Measurements from ENCODE around the gene QRICH2. TPM values are rescaled to one million over a fixed set of nuclear protein-coding genes. Genes with fewer than 3 reads are reported as not detected.

QRICH2 gene
- total RNA-seq, 1 donor from 2014 or later, result 12.3 TPM

DNA sequence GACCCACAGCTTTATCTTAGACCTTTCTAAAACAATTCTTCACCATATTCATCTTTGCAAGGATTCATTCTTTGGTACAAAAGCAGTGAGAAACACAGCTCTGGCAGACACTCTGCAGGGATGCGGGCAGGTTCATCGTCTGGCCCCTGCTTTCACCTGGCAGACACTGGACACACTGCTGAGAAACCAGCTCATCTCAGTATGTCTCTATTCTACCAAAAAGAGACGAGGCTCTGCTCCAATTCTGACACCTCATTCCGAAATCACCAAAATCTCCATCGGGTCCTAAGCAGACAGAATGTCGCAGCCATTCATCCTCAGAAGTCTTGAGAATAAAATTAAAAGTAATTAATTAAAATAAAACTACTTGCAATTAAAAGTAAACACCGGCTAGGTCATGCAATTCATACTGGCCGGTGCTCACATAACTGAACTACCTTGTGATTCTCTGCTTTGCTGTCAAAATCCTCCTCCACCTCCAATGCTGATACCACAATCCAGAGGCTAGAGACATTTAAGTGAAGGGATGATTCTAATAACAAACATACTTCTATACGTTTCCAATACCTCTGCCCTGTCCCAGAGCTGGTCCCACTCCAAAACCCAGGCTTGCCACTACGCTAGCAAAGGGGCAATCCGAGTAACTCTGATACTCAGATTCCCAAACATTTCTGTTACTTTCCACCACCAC lies 69.1 kb downstream of the QRICH2 start:
- H3K9me3 Mint-ChIP-seq, result no peaks in the 10 kb centered on the region
- peak overlapping the region; percentile 87 for H3K4me3 Mint-ChIP-seq
- DNase-seq (ENCODE audit: low read depth, low spot score), result no peak
- H3K36me3 Mint-ChIP-seq (ENCODE audit: low read depth), result no peaks in the 10 kb centered on the region
- H3K27ac Mint-ChIP-seq (ENCODE audit: unreplicated experiment), result no peak overlapping the region
- no peaks in the 10 kb centered on the region for H3K27me3 Mint-ChIP-seq (ENCODE audit: low read depth)
- no peak for TF ChIP-seq CTCF (conservative IDR thresholded peaks at IDR 0.05)
- H3K4me1 Mint-ChIP-seq, result peaks cover 28% of the 10 kb centered on the region

- Mint-ChIP-seq H3K4me3 (peak overlapping the region; percentile 87), H3K27me3 (ENCODE audit: low read depth) (no peaks in the 10 kb centered on the region), H3K4me1 (peaks cover 28% of the 10 kb centered on the region), H3K27ac (ENCODE audit: unreplicated experiment) (no peak overlapping the region), H3K36me3 (ENCODE audit: low read depth) (no peaks in the 10 kb centered on the region), H3K9me3 (no peaks in the 10 kb centered on the region)
- TF ChIP-seq CTCF (conservative IDR thresholded peaks at IDR 0.05), result no peak
- no peak for DNase-seq (ENCODE audit: low read depth, low spot score)
Measured at GRCh38 chr17:76237859-76238313, 70.2 kb downstream of the QRICH2 start.

- no peaks in the 10 kb centered on the region for H3K36me3 Mint-ChIP-seq (ENCODE audit: low read depth)
Measured at GRCh38 chr17:76236603-76237002, 71.5 kb downstream of the QRICH2 start.

DNA sequence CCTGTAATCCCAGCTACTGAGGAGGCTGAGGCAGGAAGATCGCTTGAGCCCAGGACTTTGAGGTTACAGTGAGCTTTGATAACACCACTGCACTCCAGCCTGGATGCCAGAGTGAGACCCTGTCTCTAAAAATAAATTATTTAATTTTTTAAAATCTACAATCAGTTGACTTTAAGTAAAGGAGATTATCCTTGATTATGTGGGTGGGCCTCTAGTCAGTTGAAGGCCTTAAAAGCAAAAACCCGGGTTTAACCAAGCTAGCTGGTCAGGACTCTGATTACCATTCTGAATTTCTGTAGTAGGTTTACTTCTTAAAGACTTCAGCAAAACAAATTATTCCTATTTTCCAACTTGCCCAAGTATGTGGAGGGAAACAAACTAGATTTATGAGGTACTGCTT lies 72.2 kb downstream of the QRICH2 start:
- H3K27me3 Mint-ChIP-seq (ENCODE audit: low read depth), result no peaks in the 10 kb centered on the region
- no peaks in the 10 kb centered on the region for H3K36me3 Mint-ChIP-seq (ENCODE audit: low read depth)
- peaks cover 16% of the 10 kb centered on the region for H3K4me1 Mint-ChIP-seq
- TF ChIP-seq CTCF (conservative IDR thresholded peaks at IDR 0.05), result no peak
- no peak overlapping the region for H3K27ac Mint-ChIP-seq (ENCODE audit: unreplicated experiment)
- H3K4me3 Mint-ChIP-seq, result no peak overlapping the region
- DNase-seq (ENCODE audit: low read depth, low spot score), result no peak
- no peaks in the 10 kb centered on the region for H3K9me3 Mint-ChIP-seq

More at GRCh38 chr17:76236603-76237002, 71.5 kb downstream of the QRICH2 start:
- peaks cover 22% of the 10 kb centered on the region for H3K4me1 Mint-ChIP-seq
- TF ChIP-seq CTCF (conservative IDR thresholded peaks at IDR 0.05), result no peak
- peak overlapping the region; percentile 24 for H3K4me3 Mint-ChIP-seq
- no peaks in the 10 kb centered on the region for H3K27me3 Mint-ChIP-seq (ENCODE audit: low read depth)
- no peak for DNase-seq (ENCODE audit: low read depth, low spot score)
- H3K27ac Mint-ChIP-seq (ENCODE audit: unreplicated experiment), result no peak overlapping the region
- no peaks in the 10 kb centered on the region for H3K9me3 Mint-ChIP-seq

GRCh38 chr17:76234354-76234679 lies 73.8 kb downstream of the QRICH2 start:
- Mint-ChIP-seq H3K27ac (ENCODE audit: unreplicated experiment) (peak overlapping the region; percentile 28), H3K9me3 (no peaks in the 10 kb centered on the region), H3K27me3 (ENCODE audit: low read depth) (no peaks in the 10 kb centered on the region), H3K4me3 (no peak overlapping the region), H3K4me1 (peaks cover 14% of the 10 kb centered on the region), H3K36me3 (ENCODE audit: low read depth) (no peaks in the 10 kb centered on the region)
- TF ChIP-seq CTCF (conservative IDR thresholded peaks at IDR 0.05), result no peak
- DNase-seq (ENCODE audit: low read depth, low spot score), result no peak
